ENCODE results near the gene GNAL. TPM values are rescaled to one million over a fixed set of nuclear protein-coding genes. Genes with fewer than 3 reads are reported as not detected.

The GNAL gene
- total RNA-seq, 3 donors from 2014 or later (not counting 1 experiment from before 2014, with no cell fraction given), result 10.9 to 15.0 (median 12.6) TPM

DNA sequence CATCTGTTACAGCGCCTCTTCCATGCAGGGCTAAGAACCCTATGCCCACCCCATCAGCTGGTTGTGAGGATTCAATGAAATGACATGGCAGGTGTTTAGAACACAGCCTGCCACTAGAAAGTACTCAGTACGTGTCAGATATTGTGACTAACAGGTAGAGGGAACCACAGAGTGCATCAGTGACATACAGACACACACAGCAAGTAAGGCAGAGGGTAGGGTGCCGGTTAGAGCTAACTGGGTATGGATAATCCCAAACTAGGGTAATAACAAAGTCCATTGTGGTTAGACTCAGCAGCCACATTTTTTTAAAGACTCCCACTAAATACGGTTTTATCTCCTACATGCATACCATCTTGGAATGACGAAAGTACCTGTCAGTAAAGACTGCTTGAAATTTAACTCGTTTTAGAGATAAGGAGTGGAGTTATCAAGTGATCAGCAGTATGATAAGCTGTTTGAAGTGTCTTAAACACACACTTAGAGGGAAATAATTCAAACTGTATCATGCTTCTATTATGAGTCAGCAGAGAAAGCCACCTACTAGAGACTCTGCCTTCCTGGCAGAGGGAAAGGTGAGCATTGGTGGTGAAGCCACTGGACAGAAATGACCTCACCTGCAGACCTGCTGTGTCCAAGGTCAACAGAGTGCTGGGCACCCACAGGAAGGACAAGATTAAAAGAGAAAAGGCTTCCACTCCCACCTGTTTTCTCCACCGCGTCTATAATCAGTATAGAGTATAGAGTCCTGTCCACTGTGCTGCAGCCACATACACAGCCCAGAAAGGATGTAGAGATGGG is 198.5 kb downstream of the GNAL start:
- no peak for DNase-seq
- peak in 1 of 3 donors; percentile 46 for ATAC-seq
- intact Hi-C loops (cut with micrococcal nuclease), result no loop called here
- Histone ChIP-seq H3K9me3 (ENCODE audit: control insufficient read depth, insufficient read depth, low read length) (no peaks in the 10 kb centered on the region), H3K4me3 (ENCODE audit: low read length) (no peak overlapping the region), H3K27me3 (ENCODE audit: control insufficient read depth, insufficient read depth, low read length) (no peaks in the 10 kb centered on the region), H3K27ac (ENCODE audit: low read length) (no peak overlapping the region), H3K4me1 (ENCODE audit: control insufficient read depth, insufficient read depth, low read length) (peaks cover 5% of the 10 kb centered on the region), H3K36me3 (ENCODE audit: control insufficient read depth, insufficient read depth, low read length) (peaks cover 55% of the 10 kb centered on the region)
- H3K36me3 Mint-ChIP-seq, result no peaks in the 10 kb centered on the region
- H3K9me3 Mint-ChIP-seq, result no peaks in the 10 kb centered on the region
- H3K27me3 Mint-ChIP-seq (ENCODE audit: low read depth in 2 of 2), result no peaks in the 10 kb centered on the region
- H3K4me3 Mint-ChIP-seq, result no peak overlapping the region
- peak overlapping the region in 1 of 2 donors; percentile 47 for H3K27ac Mint-ChIP-seq
- TF ChIP-seq CTCF (IDR thresholded peaks at IDR 0.05), result no peak
- H3K4me1 Mint-ChIP-seq, result peaks cover 0 to 12% of the 10 kb centered on the region in 2 donors
- WGBS (ENCODE audit: insufficient coverage), result 87% methylated on average over 6 of the region's 8 CpGs

DNA sequence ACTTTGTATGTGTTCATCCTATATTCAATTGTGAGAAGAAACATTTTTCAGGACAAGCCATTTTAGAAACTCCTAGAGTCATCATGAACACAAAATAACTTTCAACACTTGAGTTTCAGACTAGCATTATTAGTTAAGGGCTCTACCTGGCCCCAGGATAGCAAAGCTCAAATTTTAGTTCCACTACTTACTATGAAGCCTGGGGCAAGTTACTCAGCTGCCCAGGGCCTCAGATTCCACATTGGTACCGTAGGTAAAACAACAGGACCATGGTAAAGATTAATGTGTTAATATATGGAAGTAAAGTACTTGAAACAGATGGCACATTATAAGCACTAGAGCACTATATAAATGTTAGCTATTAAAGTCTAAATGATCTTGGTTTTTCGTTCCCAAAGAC is 199.7 kb downstream of the GNAL start:
- Mint-ChIP-seq H3K4me3 (no peak overlapping the region), H3K36me3 (no peaks in the 10 kb centered on the region), H3K4me1 (peaks cover 0 to 8% of the 10 kb centered on the region in 2 donors), H3K27ac (no peak overlapping the region), H3K9me3 (no peaks in the 10 kb centered on the region), H3K27me3 (ENCODE audit: low read depth in 2 of 2) (no peaks in the 10 kb centered on the region)
- 100% methylated on average over 1 of the region's 2 CpGs for WGBS (ENCODE audit: insufficient coverage)
- H3K9me3 ChIP-seq (ENCODE audit: control insufficient read depth, insufficient read depth, low read length), result no peaks in the 10 kb centered on the region
- peaks cover 3% of the 10 kb centered on the region for H3K4me1 ChIP-seq (ENCODE audit: control insufficient read depth, insufficient read depth, low read length)
- ATAC-seq (no peak), DNase-seq (no peak)
- no peak for TF ChIP-seq CTCF (IDR thresholded peaks at IDR 0.05)
- H3K27ac ChIP-seq (ENCODE audit: low read length), result no peak overlapping the region
- no peaks in the 10 kb centered on the region for H3K27me3 ChIP-seq (ENCODE audit: control insufficient read depth, insufficient read depth, low read length)
- H3K4me3 ChIP-seq (ENCODE audit: low read length), result no peak overlapping the region
- intact Hi-C loops (cut with micrococcal nuclease), result no loop called here
- H3K36me3 ChIP-seq (ENCODE audit: control insufficient read depth, insufficient read depth, low read length), result peaks cover 62% of the 10 kb centered on the region

GRCh38 chr18:11889284-11889683 is 200.2 kb downstream of the GNAL start:
- Histone ChIP-seq H3K27ac (ENCODE audit: low read length) (no peak overlapping the region), H3K36me3 (ENCODE audit: control insufficient read depth, insufficient read depth, low read length) (peaks cover 62% of the 10 kb centered on the region)
- no peak overlapping the region for H3K4me3 Mint-ChIP-seq

More at GRCh38 chr18:11889284-11889683, 200.2 kb downstream of the GNAL start:
- Histone ChIP-seq H3K27me3 (ENCODE audit: control insufficient read depth, insufficient read depth, low read length) (no peaks in the 10 kb centered on the region), H3K4me3 (ENCODE audit: low read length) (no peak overlapping the region), H3K4me1 (ENCODE audit: control insufficient read depth, insufficient read depth, low read length) (no peaks in the 10 kb centered on the region), H3K9me3 (ENCODE audit: control insufficient read depth, insufficient read depth, low read length) (no peaks in the 10 kb centered on the region)
- no peaks in the 10 kb centered on the region for H3K36me3 Mint-ChIP-seq
- ATAC-seq, result no peak
- peaks cover 0 to 8% of the 10 kb centered on the region in 2 donors for H3K4me1 Mint-ChIP-seq
- intact Hi-C loops (cut with micrococcal nuclease), result no loop called here
- no peaks in the 10 kb centered on the region for H3K9me3 Mint-ChIP-seq
- H3K27me3 Mint-ChIP-seq (ENCODE audit: low read depth in 2 of 2), result no peaks in the 10 kb centered on the region
- 100% methylated on average over 4 of the region's 5 CpGs for WGBS (ENCODE audit: insufficient coverage)
- no peak for DNase-seq
- H3K27ac Mint-ChIP-seq, result no peak overlapping the region
- no peak for TF ChIP-seq CTCF (IDR thresholded peaks at IDR 0.05)

Measured in natural killer cell (primary cell).